ENCODE results near the gene TMEM248.
A peak's percentile ranks its signal among the peaks of the same experiment; 100 is the strongest.
"Not testable (repeated sequence)": the region's sequence is repeated elsewhere in the genome, so short reads cannot be mapped to it uniquely, and the experiment has no call there.

Gene TMEM248

GRCh38 chr7:66910789-66911188 lies 10.2 kb upstream of the TMEM248 start:
- no peak for DNase-seq

DNA sequence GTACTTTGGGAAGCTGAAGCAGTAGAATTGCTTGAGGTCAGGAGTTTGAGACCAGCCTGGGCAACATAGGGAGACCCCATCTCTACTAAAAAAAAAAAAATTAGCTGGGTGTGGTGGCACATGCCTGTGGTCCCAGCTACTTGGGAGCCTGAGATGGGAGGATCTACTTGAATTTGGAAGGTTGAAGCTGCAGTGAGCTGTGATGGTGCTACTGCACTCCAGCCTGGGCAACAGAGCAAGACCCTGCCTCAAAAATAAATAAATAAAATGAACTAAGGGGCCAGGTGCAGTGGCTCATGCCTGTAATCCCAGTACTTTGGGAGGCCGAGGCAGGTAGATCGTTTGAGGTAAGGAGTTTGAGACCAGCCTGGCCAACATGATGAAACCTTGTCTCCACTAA lies 9.8 kb upstream of the TMEM248 start:
- DNase-seq, result not testable (repeated sequence)

DNA sequence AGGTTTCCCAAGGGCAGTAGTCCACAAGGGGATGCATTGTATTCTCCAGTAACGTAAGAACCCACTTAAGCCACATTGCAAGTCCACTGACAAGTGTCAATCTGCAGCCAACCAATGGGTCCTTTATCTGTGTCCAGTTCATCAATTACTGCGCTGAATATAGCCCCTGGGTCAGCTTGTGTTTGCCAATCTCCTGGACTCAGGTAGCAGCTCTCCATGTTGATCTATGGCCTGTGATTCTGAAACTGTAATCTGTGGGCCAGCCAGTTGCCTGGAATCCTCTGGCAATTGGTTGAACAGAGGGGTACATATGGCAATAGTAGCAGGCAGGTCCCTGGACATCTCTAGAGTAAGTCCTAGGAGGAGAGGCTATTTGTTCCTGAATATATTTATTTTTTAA lies 8.8 kb upstream of the TMEM248 start:
- no peak for DNase-seq

DNA sequence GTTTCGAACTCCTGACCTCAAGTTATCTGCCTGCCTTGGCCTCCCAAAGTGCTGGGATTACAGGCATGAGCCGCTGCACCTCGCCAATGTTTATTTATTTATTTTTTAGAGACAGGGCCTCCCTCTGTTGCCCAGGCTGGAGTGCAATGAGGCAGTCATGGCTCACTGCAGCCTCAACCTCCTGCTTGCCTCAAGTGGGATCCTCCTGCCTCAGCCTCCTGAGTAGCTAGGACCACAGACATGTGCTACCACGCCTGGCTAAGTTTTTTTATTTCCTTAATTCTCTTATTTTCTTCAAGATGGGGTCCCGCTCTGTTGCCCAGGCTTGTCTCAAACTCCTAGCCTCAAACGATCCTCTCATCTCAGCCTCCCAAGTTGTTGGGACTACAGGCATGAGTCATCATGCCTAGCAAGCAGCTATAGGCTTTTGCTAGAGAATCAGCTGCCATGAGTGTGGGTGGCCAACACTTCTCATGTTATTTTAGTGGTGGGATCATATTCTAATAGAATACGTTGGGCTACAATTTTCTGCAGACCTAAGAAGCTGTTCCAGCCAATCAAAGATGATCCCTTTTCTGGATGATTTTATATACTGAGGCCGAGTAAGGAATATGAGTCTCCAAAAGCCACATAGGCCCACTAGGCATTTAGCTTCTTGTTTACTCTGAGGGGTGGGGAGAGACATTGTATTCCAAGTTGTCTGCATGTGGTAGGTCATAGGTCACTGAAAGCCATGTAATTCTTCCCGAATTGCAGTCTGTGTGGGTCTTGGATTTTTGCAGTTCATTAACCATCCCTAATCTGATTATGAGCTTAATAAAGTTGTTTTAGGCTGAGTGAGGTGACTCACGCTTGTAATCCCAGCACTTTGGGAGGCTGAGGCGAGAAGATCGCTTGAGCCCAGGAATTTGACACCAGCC lies 7.6 kb upstream of the TMEM248 start:
- DNase-seq, result no peak

DNA sequence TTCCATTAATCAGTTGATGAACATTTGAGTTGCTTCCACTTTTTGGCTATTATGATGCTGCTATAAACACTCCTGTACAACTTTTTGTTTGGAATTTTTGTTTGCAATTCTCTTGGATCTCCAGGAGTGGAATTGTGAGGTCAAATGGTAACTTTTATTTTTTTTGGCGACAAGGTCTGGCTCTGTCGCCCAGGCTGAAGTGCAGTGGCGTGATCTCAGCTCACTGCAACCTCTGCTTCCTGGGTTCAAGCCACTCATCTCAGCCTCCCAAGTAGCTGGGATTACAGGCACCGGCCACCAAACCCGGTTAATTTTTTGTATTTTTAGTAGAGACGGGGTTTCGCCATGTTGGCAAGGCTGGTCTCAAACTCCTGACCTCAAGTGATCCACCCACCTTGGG lies 3.1 kb upstream of the TMEM248 start:
- not testable (repeated sequence) for DNase-seq

GRCh38 chr7:66919304-66919703 lies 1.7 kb upstream of the TMEM248 start:
- no peak for DNase-seq

- DNase-seq, result no peak
These were observed 1.3 kb upstream of the TMEM248 start for GRCh38 chr7:66919704-66920103.

GRCh38 chr7:66920256-66920655 lies 769 bp upstream of the TMEM248 start:
- no peak for DNase-seq

- DNase-seq, result peak; percentile 2
These were observed 432 bp downstream of the TMEM248 start for GRCh38 chr7:66921396-66921917.

GRCh38 chr7:66921918-66922486 lies 977 bp downstream of the TMEM248 start:
- no peak for DNase-seq

DNA sequence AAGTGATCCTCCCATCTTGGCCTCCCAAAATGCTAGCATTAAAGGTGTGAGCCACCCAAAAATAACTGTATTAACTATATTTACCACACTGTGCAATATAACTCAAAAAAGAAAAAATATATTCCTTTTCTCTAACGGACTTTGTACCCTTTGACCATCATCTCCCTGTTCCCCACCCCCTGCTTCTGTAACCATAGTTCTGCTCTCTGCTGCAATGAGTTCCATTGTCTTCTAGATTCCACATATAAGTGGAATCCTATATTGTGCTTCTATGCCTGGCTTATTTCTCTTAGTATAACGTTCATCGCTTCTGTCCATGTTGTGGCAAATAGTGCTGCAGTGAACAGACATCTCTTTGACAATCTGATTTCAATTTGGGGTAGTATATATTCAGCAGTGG lies 4.2 kb downstream of the TMEM248 start:
- DNase-seq, result no peak

DNA sequence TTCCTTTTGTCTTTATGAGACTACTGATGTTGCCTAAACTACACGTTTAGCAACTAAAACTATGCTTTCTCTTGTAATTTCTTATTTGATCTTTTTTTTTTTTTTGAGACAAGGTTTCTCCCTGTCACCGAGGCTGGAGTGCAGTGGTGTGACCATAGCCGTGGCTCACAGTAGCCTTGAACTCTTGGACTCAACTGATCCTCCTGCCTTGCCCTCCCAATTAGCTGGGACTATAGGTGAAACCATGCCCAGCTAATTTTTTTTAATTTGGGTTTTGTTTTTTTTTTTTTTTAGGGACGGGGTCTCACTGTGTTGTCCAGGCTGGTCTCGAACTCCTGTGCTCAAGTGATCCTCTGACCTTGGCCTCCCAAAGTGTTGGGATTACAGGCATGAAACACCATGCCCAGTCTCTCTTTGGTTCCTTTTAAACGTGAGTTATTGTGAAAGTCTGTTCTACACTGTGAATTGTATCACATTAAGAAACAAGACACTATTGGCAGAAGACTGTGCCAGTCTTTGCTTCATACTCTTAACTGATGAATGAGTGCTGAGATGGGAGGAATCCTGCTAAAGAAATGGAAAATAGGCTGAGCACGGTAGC lies 6.4 kb downstream of the TMEM248 start:
- no peak for DNase-seq

DNA sequence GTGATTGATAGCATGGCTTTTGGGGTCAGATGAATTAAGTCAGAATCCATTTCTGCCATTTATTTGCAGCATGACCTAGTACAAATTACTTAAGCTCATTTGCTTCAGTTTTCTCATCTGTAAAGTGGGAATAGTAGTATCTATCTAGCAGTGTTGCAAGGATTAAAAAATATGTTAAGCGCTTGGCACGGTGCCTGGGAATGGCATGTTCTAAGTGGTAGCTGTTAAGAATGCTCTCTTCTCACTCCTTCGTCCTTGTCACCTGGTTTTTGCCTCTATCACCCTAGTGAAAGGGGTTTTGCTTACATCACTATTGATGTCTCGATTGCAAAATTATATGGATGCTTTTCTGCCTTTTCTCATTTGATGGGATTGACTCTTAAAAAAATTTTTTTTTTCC lies 7.4 kb downstream of the TMEM248 start:
- no peak for DNase-seq

GRCh38 chr7:66929165-66929564 lies 8.1 kb downstream of the TMEM248 start:
- no peak for DNase-seq

DNA sequence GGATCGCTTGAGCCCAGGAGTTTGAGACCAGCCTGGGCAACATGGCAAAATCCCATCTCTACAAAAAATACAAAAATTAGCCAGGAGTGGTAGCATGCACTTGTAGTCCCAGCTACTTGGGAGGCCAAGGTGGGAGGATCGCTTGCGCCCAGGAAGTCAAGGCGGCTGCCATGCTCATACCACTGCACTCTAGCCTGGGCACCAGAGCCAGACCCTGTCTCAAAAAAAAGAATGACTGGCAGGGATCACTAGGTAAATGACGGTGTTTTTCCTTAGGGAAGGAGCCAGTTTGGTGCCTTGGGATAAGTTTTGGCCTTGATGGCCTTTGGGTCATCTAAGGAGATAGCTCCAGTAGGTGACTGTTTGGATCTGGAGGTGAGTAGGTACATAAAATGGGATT lies 8.9 kb downstream of the TMEM248 start:
- DNase-seq, result no peak

GRCh38 chr7:66930341-66930740 lies 9.3 kb downstream of the TMEM248 start:
- no peak for DNase-seq

GRCh38 chr7:66933469-66933868 lies 12.4 kb downstream of the TMEM248 start:
- DNase-seq, result no peak

DNA sequence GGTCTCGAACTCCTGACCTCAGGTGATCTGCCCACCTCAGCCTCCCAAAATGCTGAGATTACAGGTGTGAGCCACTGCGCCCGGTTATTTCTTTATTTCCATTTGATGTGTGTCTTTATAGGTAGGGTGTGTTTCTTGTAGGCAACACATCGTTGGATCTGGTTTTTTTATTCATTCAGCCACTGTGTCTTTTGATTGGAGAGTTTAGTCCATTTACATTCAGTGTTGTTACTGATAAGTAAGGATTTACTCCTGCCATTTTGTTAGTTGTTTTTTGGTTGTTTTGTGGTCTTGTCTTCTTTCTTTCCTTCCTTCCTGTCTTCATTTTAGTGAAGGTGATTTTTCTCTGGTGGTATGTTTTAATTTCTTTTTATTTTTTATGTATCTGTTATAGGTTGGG lies 16.9 kb downstream of the TMEM248 start:
- DNase-seq, result no peak

- DNase-seq, result no peak
These were observed 18.3 kb downstream of the TMEM248 start for GRCh38 chr7:66939325-66939724.

GRCh38 chr7:66946545-66946944 lies 25.5 kb downstream of the TMEM248 start:
- no peak for DNase-seq

DNA sequence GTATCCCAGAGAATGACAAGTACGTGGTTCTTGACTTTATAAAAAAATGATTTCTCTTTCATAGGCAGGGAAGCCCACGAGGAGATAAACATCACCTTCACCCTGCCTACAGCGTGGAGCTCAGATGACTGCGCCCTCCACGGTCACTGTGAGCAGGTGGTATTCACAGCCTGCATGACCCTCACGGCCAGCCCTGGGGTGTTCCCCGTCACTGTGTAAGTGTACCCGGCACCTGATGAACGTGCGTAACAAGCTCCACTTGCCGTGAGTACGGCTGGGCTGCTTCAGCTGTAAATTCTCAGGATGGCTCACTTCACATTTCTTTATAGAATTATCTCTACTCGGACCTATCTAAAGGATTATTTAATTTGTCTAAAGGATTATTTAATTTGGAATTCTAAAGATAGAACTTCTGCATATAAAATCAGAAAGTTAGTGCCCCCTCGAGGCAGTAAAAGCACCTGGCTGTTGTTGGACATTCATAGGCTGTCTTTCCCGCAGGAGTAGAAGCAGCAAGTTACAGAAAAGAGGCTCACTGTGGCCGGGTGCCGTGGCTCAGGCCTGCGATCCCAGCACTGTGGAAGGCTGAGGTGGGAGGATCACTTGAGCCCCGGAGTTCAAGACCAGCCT lies 27.6 kb downstream of the TMEM248 start:
- no peak for DNase-seq

DNA sequence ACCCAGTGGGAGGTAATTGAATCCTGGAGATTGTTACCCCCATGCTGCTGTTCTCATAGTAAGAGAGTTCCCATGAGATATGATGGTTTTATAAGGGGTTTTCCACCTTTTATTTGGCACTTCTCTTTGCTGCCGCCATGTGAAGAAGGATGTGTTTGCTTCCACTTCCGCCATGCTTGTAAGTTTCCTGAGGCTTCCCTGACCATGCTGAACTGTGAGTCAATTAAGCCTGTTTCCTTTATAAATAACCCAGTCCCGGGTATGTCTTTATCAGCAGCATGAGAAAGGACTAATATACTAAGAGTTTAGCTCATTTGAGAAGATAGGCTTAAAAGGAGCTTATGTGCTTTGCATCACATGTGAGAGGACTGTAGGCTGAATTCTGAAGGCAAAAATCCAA lies 29.3 kb downstream of the TMEM248 start:
- no peak for DNase-seq

DNA sequence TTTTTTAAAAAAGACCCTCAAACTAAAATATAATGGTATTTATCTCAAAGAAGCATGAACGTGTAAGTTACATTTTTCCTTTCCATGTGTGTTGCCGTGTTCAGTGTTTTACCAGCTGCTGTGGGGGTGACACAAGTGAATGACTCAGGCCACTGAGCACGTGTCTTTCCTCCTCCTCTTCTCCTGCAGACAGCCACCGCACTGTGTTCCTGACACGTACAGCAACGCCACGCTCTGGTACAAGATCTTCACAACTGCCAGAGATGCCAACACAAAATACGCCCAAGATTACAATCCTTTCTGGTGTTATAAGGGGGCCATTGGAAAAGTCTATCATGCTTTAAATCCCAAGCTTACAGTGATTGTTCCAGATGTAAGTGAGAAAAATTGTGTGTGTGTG lies 29.7 kb downstream of the TMEM248 start:
- no peak for DNase-seq

Data from NCI-H1105 (cell line).